DLD1 (cell line): ENCODE results near the gene RIMS1.

Experiments
- in situ Hi-C: cut with HindIII; loops from 2 replicates; pipeline ENCODE4 v1.10.0; 2017; ENCODE audit warnings: low sequenced_read_pairs

Gene RIMS1

GRCh38 chr6:72084992-72085569 is 198.7 kb downstream of the RIMS1 start:
- in situ Hi-C loops: no loop called here

GRCh38 chr6:72094506-72094905 is 208.2 kb downstream of the RIMS1 start:
- in situ Hi-C loops: no loop called here

- in situ Hi-C loops: no loop called here
These were observed 216.2 kb downstream of the RIMS1 start for GRCh38 chr6:72102561-72102960.

- in situ Hi-C loops: no loop called here
These were observed 225.3 kb downstream of the RIMS1 start for GRCh38 chr6:72111611-72112010.

GRCh38 chr6:72130327-72130726 is 244.0 kb downstream of the RIMS1 start:
- in situ Hi-C loops: no loop called here

GRCh38 chr6:72132427-72132826 is 246.1 kb downstream of the RIMS1 start:
- in situ Hi-C loops: no loop called here

- in situ Hi-C loops: no loop called here
These were observed 246.5 kb downstream of the RIMS1 start for GRCh38 chr6:72132851-72133250.

- in situ Hi-C loops: no loop called here
These were observed 247.0 kb downstream of the RIMS1 start for GRCh38 chr6:72133324-72133723.

- in situ Hi-C loops: no loop called here
These were observed 254.4 kb downstream of the RIMS1 start for GRCh38 chr6:72140795-72141194.

- in situ Hi-C loops: no loop called here
These were observed 263.4 kb downstream of the RIMS1 start for GRCh38 chr6:72149715-72150114.

- in situ Hi-C loops: no loop called here
These were observed 265.4 kb downstream of the RIMS1 start for GRCh38 chr6:72151742-72152141.

- in situ Hi-C loops: no loop called here
These were observed 289.6 kb downstream of the RIMS1 start for GRCh38 chr6:72175916-72176315.

GRCh38 chr6:72182337-72183246 is 296.2 kb downstream of the RIMS1 start:
- in situ Hi-C loops: no loop called here

- in situ Hi-C loops: no loop called here
These were observed 317.6 kb downstream of the RIMS1 start for GRCh38 chr6:72203983-72204382.

GRCh38 chr6:72205500-72205899 is 319.1 kb downstream of the RIMS1 start:
- in situ Hi-C loops: no loop called here

- in situ Hi-C loops: no loop called here
These were observed 320.3 kb downstream of the RIMS1 start for GRCh38 chr6:72206606-72207005.

- in situ Hi-C loops: no loop called here
These were observed 326.3 kb downstream of the RIMS1 start for GRCh38 chr6:72212686-72213085.

GRCh38 chr6:72213654-72214053 is 327.3 kb downstream of the RIMS1 start:
- in situ Hi-C loops: no loop called here

- in situ Hi-C loops: no loop called here
These were observed 330.1 kb downstream of the RIMS1 start for GRCh38 chr6:72216222-72217068.

- in situ Hi-C loops: no loop called here
These were observed 331.3 kb downstream of the RIMS1 start for GRCh38 chr6:72217626-72218025.

- in situ Hi-C loops: no loop called here
These were observed 331.8 kb downstream of the RIMS1 start for GRCh38 chr6:72218125-72218524.
